GM19452 (cell line): Measurements from ENCODE around the gene CASP8.
"Not testable (repeated sequence)": the region's sequence is repeated elsewhere in the genome, so short reads cannot be mapped to it uniquely, and the experiment has no call there.

ENCODE experiments used
- ATAC-seq: cut with Tn5 transposase; IDR thresholded peaks from one replicate; pipeline ENCODE4 v1.9.1; 2021; ENCODE audit not compliant: unreplicated experiment

Gene CASP8

GRCh38 chr2:201260302-201260800 is at the start of gene CASP8:
CASP8 (plus strand) TSS chr2:201260536; CDS start chr2:201266487, 5,951 bp downstream.
- peak; percentile 26 for ATAC-seq

- ATAC-seq: no peak
These were observed 44.4 kb upstream of the CASP8 start for GRCh38 chr2:201215963-201216362.

GRCh38 chr2:201216918-201217317 is 43.4 kb upstream of the CASP8 start:
- ATAC-seq: no peak

GRCh38 chr2:201218780-201219179 is 41.6 kb upstream of the CASP8 start:
- ATAC-seq: no peak

GRCh38 chr2:201219328-201220096 is 40.8 kb upstream of the CASP8 start:
- ATAC-seq: no peak

GRCh38 chr2:201220102-201220570 is 40.2 kb upstream of the CASP8 start:
- no peak for ATAC-seq

- peak; percentile 94 for ATAC-seq
These were observed 37.0 kb upstream of the CASP8 start for GRCh38 chr2:201223089-201224073.

- no peak for ATAC-seq
These were observed 31.9 kb upstream of the CASP8 start for GRCh38 chr2:201228271-201228911.

- ATAC-seq: no peak
These were observed 31.4 kb upstream of the CASP8 start for GRCh38 chr2:201228912-201229290.

GRCh38 chr2:201231781-201232466 is 28.4 kb upstream of the CASP8 start:
- peak; percentile 55 for ATAC-seq

- no peak for ATAC-seq
These were observed 27.9 kb upstream of the CASP8 start for GRCh38 chr2:201232467-201232815.

- ATAC-seq: peak; percentile 85
These were observed 27.0 kb upstream of the CASP8 start for GRCh38 chr2:201233192-201233811.

- ATAC-seq: peak; percentile 19
These were observed 26.3 kb upstream of the CASP8 start for GRCh38 chr2:201233812-201234662.

GRCh38 chr2:201234663-201235135 is 25.6 kb upstream of the CASP8 start:
- no peak for ATAC-seq

GRCh38 chr2:201235860-201236811 is 24.2 kb upstream of the CASP8 start:
- no peak for ATAC-seq

GRCh38 chr2:201237486-201238123 is 22.7 kb upstream of the CASP8 start:
- no peak for ATAC-seq

- ATAC-seq: not testable (repeated sequence)
These were observed 21.0 kb upstream of the CASP8 start for GRCh38 chr2:201239167-201239935.
